Stimulated activated CD4-positive, alpha-beta T cell treated with anti-CD3 and anti-CD28 coated beads, Interleukin-1b, Interleukin-23, amount 100 ng/mL, for 48 hours (primary cell): Measurements from ENCODE around the gene TMEM44.
"Not testable (repeated sequence)": the region's sequence is repeated elsewhere in the genome, so short reads cannot be mapped to it uniquely, and the experiment has no call there.

Experiments used
- DNase-seq: peaks from one replicate; pipeline ENCODE4 v3.0.0-alpha.2; 2020

Gene TMEM44

DNA sequence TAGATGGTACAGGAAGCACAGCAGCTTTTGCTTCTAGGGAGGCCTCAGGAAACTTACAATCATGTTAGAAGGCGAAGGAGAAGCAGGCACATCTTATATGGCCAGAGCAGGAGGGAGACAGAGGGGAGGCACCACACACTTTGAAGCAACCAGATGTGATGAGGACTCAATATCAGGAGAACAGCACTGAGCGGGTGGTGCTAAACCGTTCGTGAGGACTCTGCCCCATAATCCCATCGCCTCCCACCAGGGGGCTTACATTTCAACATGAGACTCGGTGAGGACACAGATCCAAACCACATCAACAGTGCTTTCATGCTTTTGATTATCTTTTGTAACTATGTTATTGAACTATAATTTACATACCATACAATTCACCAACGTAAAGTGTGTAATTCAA lies 7.6 kb upstream of the TMEM44 start:
- DNase-seq = peak; percentile 16

DNA sequence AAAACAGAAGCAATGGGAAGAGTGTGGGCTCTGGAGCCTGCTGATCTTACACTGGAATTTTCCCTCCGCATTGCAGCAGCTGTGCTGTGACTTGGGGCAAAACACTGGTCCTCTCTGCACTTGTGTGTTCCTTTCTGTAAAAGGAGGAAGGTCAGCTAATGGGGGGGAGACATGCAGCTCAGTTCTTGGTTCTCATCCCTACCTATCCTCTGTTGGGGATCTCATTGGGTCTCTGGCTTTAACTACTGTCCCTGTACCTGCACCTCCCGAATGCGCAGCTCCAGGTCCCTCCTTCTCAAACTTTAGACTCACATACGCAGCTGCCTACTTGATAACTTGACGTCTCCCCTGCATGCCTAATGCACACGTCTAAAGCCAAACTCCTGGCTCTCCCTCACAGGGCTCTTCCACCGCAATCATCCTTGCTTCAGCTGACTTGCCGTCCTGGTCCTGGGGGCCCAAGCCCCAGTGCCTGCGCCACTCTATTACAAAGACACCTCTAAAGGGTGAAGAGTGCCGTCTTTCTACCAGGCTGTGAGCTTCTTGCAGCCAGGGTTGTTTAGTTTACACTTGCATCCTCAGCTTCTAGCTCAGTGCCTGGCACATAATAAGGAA lies 5.9 kb upstream of the TMEM44 start:
- DNase-seq = no peak

DNA sequence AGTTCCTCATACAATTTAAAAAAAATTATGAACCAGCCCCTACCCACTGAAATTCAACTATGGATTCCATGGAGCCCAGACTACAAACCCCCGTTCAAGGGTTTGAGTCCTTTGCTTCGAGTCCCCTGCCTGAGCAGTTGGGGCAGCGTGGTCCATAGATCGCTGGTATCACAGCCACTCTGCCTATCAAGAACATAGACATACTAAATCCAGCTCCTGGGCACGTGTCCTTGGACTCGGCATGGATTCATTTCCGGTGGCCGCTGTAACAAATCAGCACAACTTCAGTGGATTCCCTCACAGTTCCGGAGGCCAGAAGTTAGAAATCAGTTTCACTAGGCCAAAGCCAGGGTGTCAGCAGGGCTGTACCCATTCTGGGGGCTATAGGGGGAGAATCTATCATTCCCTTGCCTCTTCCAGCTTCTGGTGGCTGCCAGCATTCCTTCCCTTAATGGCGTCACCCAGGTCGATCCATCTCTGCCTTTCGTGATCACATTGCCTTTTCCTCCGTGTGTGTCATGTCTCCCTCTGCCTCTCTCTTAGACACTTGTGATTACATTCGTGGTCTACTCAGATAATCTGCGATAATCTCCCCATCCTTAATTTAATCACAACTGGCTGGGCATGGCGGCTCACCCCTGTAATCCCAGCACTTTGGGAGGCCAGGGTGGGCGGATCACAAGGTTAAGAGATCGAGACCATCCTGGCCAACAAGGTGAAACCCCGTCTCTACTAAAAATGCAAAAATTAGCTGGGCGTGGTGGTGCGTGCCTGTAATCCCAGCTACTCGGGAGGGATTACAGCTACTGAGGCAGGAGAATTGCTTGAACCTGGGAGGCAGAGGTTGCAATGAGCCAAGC lies 4.6 kb upstream of the TMEM44 start:
- no peak for DNase-seq

DNA sequence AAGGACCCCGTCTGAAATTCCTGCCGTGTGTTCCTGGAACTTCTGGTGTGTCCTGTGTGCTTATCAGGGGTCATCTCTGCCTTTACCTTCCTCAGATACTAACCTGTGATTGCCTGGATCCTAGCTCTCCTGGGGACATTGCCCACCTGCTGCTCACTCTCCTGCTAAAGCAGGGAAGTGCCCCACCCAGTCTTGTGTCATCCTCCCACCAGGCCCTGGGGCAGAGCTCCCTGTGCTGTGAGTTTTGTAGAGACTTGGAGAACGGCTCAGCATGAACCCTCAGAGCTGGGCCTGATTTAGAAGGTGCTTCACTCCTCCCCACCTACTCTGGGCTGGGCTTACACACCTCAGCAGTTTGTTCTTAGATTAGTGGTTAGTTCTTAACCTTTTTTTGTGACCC lies 3.8 kb upstream of the TMEM44 start:
- no peak for DNase-seq

DNA sequence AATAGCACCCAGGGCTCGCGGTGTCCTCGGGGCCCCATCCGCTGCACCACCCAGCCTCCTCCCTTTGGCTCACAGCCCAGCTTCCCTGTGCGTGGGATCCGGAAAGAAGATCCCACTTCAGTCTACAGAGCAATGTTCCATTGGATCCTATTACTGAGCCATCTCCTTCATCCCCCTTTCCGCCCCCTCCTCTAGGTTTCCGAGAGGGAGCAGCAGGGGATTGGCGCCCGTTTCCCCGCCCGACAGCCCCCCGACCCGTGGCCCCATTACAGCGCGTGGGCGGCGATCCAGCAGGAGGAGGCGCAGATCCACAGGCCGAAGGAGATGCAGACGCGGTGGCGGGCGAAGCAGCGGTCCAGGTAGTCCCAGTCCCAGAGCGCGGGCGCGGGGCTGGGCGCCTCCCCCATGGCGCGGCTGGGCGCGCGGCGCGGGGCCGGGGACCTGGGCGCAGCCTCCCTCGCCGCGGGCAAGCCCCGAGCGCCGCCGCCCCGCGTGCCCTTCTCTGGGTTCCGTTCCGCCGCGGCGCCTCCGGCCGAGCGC lies 340 bp downstream of the TMEM44 start:
- DNase-seq = no peak

DNA sequence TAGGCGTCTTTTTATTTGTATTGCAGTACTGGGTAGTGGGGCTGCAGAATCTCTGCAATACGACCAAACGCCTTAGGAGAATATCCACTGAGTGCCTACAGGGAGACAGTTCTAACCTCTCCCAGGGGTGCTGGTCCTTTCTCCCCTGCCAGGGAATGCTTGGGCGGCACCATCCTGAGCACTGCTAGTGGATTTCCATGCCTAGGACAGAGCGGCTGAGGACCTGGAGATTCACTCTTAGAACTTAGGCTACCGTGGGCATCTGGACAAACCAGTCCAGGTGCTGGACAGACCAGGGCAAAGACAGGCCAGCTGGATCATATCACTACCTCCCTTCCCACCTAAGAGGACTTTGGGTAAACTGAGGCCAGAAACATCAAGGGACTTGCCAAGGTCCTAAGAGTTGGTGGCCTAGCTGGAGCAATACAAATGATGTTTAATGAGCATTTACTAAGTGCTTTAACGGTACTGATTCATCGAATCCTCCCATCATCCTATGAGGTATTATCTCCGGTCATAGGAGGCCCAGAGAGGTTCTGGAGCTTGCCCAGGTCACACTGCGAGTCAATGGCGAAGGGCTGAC lies 902 bp downstream of the TMEM44 start:
- no peak for DNase-seq

DNA sequence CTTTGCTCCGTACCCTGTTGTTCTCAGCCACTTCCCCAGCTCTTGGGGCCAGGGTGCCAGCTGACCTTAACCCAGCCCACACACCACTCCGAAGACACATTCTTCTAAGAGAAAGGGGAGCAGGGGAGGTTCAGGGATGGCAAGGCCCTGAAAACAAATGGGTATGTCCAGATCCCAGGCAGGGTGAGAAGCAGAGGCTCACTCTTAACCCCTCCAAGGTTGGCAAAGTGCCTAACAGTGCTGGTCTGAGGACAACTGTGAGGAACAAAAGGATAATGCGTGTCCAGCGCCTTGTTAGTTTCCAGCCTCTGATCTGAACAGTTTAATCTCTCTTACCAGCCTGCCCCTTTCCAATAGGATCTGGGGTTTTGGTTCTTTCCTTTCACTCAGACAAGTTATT lies 1.5 kb downstream of the TMEM44 start:
- DNase-seq = no peak

DNA sequence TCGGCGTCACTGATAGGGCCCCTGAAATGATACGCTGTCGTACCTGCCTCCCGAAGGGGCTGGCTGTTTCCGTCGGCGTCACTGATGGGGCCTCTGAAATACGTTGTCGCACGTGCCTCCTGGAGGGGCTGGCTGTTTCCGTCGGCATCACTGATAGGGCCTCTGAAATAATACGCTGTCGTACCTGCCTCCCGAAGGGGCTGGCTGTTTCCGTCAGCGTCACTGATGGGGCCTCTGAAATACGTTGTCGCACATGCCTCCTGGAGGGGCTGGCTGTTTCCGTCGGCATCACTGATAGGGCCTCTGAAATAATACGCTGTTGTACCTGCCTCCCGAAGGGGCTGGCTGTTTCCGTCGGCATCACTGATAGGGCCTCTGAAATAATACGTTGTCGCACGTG lies 2.5 kb downstream of the TMEM44 start:
- not testable (repeated sequence) for DNase-seq

DNA sequence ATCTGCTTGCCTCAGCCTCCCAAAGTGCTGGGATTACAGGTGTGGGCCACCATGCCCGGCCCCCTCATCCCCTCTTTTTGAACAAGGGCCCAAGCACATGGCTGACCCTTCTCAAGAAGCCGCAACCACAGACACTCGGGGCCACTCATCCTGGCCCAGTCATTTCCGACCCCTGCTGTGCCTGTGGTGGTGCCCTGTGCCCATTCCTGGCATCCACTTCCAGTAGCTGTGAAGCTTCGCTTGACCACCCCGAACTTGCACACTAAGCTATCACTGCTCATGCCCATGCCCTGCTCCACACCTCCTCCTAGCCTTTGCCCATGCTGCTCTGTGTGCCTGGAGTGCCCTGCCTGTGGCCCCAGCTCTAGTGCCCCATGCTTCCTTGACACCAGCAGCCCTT lies 8.3 kb downstream of the TMEM44 start:
- no peak for DNase-seq

DNA sequence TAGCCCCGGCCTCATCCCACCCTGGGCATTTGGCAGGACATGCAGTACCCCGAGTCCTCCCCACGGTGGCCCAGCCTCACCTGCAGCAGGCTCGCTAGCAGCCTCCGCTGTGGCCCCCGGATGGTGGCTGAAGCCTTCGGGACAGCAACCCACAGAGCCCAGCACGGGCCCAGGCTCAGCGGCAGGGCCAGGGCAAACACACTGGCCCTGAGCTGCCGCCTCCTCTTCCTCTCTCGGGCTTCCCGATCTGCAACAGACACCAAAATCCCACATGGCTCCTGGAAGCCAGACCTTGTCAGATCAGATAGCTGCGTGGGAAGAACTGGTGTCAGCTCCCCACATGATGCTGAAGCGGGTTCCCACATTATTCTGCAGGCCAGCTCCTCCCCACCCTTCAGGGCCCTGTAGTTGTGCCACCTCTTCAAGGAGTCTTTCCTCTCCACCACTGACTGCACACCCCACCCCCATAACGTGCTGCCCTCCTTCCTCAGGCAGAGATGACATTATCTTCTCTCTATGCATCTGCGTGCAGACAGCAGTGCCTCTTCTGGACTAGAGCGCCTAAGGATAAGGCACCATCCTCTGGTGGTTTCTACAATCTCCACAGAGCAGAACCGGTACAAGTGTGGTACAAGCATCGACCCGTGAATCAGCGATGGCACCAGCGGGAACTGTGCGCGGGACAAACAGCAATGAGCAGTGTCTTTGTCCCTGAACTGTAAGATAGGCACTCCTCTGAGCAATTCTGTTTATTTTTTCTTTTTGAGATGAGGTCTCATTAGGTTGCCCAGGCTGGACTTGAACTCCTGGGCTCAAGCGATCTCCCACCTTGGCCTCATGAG lies 9.5 kb downstream of the TMEM44 start:
- DNase-seq = no peak

DNA sequence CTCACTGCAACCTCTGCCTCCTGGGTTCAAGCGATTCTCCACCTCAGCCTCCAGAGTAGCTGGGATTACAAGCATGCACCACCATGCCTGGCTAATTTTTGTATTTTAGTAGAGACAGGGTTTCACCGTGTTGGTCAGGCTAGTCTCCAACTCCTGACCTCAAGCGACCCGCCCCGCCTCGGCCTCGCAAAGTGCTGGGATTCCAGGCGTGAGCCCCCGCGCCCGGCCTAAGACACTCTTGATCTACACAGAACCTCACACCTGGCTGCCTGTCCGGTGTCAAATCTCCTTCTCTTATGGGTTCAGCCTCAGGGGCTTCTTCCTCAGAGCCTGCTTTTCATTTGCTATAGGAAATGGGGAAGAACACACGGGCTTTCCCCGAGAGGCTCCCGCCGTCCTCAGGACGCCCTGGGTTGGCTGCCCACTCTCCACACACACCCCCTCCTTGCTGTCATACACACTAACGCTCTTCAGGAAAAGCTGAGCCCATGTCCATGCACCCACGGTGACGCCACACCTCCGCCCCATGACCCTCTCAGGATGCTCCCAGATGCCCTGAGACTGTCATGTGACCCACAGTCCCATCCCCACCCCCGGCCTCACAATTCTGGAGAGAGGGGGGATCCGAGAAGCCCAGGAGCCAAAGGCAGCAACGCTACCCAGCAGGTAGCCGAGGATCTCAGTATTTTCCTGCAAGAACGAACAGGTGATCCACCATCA lies 10.4 kb downstream of the TMEM44 start:
- no peak for DNase-seq

DNA sequence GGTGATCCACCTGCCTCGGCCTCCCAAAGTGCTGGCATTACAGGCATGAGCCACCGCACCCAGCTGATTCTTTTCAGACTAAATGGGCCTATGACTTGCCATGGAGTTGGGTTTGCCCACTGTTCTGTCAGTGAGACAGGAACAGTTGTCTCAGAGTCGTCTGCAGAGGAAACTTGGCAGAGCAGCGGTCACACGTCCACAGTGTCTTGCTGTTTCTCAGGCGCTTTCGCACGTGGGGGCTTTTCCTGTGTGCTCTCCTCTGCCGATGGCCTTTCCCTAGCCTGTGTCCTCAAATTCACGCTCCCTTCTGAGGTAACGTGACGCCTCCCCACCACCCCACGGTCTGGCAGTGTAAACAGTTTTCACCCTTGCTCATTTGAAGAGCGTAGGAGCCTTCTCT lies 11.3 kb downstream of the TMEM44 start:
- no peak for DNase-seq

DNA sequence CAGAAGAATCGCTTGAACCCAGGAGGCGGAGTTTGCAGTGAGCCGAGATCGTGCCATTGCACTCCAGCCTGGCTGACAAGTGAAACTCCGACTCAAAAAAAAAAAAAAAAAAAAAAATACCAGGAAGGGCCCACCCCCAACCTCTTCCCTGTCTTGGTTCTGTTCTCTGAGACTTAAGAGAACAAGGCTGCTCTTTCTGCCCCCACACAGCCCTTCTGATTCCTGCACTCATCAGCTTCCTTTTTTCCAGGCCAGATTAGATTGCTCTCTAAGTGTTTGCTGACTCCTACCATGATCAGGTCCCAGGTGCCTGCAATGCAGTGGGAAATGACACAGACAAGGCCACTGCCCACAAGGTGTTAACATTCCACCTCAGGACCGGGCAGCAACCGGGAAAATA lies 13.0 kb downstream of the TMEM44 start:
- DNase-seq = no peak

DNA sequence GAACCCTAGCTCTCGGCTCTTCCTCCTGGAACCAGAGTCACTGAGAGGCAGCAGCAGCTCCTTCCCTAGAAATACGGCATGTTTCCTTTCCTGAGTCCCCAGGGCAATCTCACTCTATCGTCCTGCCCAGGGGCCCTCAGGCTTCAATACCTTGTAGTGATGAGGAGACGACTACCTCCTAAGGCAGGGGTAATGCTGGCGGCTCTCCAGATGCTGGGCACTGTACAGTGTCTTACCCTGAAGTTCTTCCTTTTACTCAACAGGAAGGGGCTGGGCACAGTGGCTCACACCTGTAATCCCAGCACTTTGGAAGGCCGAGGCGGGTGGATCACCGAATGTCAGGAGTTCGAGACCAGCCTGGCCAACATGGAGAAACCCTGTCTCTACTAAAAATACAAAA lies 13.5 kb downstream of the TMEM44 start:
- no peak for DNase-seq

DNA sequence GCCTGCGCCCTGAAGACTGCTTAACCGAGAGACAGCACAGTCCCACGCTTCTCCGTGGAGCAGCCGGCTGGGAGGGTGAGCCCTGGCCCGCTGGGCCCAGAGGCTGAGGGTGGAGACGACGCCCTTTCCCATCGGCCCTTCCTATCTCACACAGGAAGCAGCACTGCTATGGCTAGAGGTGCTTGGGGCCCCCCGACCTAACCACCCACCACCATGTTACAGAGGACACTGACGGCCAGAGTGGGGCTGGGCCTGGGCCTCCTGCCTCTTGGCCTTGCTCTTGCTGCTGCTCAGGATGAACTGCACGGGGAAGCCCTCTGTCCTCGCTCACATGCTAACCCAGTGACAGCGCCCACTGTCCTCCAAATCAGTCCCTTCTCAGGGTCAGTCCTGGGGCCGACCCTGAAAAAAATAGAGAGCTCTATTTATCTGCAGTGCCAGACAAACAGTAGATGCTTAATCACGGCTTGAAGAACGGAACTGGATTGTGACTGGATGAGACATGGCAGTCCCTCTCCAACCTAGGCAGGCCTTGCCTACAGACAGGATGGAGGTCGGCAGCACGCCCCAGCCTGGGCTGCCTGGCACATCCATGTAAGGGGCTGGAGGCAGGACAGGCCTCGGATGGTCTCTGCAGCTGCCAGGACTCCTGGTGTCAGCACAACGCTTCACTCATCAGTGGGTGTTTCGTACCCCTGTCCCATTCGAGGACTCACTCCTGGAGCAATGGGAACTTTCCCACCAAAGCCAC lies 14.2 kb downstream of the TMEM44 start:
- no peak for DNase-seq

DNA sequence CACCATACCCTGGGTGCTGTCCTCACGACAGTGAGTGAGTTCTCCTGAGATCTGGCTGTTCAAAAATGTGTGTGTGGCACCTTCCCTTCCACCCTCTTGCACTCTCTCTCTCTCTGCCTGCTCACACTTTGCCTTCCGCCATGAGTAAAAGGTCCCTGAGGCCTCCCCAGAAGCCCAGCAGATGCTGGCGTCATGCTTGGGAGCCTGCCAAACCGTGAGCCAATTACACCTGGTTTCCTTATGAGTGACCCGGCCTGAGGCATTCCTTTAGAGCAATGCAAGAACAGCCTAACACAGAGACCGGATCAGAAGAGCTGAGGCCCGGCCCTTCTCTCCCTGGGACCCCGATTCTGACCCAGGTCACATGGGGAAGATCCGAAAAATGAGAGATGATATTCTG lies 15.4 kb downstream of the TMEM44 start:
- no peak for DNase-seq

DNA sequence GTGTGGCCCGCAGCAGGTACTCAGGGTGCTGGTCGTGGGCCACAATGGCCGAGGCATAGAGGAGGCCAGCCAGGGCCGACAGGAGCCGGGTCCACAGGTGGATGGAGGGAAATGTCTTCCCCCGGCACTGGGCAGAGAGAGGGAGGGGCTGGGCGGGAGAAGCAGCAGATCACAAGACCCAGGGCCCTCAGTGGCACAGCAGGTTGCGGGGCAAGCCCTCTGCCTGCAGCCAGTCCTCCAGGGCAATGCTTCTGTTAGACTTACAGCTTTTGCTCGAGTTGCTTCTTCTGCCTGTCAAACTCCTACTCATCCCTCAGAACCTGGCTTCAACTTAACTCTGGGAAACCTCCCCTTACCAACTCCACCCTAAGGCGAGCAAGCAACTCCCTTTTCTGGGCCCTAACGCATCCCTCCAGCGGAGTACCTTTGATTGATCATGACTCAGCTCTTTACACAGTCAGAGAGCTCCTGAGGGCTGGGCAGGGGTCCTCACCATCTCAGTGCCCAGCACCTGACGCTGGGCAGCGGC lies 16.0 kb downstream of the TMEM44 start:
- no peak for DNase-seq

DNA sequence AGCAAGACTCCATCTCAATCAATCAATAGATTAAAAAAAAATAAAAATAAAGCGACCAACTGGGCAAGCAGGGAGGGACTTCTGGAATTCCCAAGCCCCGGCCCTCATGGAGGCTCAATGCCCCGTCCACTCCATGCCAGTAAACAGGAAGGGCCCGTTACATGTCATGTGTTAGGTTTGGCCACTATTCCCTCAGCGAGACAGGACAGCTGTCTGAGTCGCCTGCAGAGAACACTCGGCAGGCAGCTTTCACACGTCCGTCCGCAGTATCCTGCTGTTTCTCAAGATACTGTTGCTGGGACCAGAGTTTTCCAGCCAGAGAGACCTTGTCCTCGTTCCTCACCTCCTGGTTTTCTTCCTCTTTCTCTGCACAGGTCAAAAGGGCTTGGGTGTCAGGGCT lies 18.0 kb downstream of the TMEM44 start:
- DNase-seq = no peak

DNA sequence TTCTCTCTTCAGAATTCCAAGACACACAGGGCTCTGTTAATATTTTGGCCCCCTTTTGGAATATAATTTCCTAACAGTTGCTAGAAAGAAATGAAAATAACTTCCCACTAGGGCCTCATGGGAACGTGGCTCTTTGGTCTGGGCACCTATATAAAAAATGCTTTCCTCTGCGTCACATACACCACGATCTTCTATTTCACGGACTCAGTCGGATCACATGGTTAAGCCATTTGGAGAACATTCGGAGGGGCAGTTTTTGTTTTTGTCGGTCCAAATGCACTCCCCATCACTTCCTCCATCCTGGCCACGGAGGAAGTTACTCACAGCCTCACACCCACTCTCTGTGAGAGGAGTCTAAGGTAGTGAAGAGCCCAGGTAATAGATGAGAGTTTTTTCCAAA lies 21.0 kb downstream of the TMEM44 start:
- no peak for DNase-seq

DNA sequence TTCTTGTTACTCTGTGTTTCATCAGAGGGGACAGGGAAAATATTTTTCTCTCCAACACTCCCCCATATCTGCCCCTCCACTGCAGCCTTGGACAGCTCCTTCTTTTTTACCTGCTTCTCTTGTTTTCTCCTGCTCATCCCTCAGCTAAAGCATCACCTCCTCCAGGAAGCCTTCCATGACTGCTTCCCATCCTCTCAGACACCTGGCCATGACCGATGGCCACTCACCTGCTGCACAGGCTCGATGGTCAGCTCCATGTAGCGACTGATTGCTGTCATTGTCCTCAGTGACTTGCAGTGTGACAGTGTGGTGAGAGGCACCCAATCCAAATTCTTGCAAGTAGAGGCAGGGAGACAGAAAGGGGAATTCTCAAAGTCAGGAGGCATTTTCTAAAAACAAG lies 22.5 kb downstream of the TMEM44 start:
- no peak for DNase-seq

DNA sequence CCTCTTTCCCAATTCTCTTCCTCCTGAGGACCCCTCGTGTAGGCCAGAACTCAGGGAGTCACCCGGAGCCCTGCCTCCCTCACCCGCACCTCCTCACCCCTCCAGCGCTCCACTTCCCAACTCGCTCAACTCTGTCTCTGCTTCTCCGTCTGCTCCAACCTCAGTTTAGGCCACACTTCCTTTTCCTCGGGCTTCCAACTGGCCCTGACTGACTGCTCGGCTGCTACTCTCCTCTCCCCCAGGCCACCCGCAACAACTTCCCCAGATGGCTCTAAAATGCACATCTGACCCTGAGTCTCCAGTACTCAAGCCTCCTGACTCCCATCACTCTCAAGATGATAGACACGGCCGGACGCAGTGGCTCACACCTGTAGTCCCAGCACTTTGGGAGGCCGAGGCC lies 23.6 kb downstream of the TMEM44 start:
- no peak for DNase-seq
